HG03342 (cell line): ENCODE results near the gene IL1RAP.
"Not testable (repeated sequence)": the region's sequence is repeated elsewhere in the genome, so short reads cannot be mapped to it uniquely, and the experiment has no call there.

Source experiments
- ATAC-seq: cut with Tn5 transposase; IDR thresholded peaks from one replicate; pipeline ENCODE4 v1.9.1; 2021; ENCODE audit warnings: mild to moderate bottlenecking, moderate library complexity; ENCODE audit not compliant: unreplicated experiment

IL1RAP gene

GRCh38 chr3:190642016-190642415 is 128.1 kb downstream of the IL1RAP start:
- no peak for ATAC-seq

GRCh38 chr3:190644035-190644434 is 130.2 kb downstream of the IL1RAP start:
- no peak for ATAC-seq

GRCh38 chr3:190644766-190645165 is 130.9 kb downstream of the IL1RAP start:
- no peak for ATAC-seq

- ATAC-seq = no peak
Measured at GRCh38 chr3:190645932-190646460, 132.1 kb downstream of the IL1RAP start.

GRCh38 chr3:190646996-190647395 is 133.1 kb downstream of the IL1RAP start:
- no peak for ATAC-seq

GRCh38 chr3:190655933-190656332 is 142.0 kb downstream of the IL1RAP start:
- no peak for ATAC-seq

- ATAC-seq = no peak
Measured at GRCh38 chr3:190658106-190658505, 144.2 kb downstream of the IL1RAP start.

- ATAC-seq = no peak
Measured at GRCh38 chr3:190666821-190667220, 152.9 kb downstream of the IL1RAP start.

- ATAC-seq = no peak
Measured at GRCh38 chr3:190671658-190672057, 157.8 kb downstream of the IL1RAP start.

GRCh38 chr3:190673148-190673547 is 159.3 kb downstream of the IL1RAP start:
- no peak for ATAC-seq

GRCh38 chr3:190676481-190676880 is 162.6 kb downstream of the IL1RAP start:
- ATAC-seq = no peak

GRCh38 chr3:190677001-190677400 is 163.1 kb downstream of the IL1RAP start:
- ATAC-seq = no peak

GRCh38 chr3:190677868-190678267 is 164.0 kb downstream of the IL1RAP start:
- ATAC-seq = not testable (repeated sequence)

- ATAC-seq = no peak
Measured at GRCh38 chr3:190680691-190681090, 166.8 kb downstream of the IL1RAP start.

GRCh38 chr3:190684776-190685175 is 170.9 kb downstream of the IL1RAP start:
- no peak for ATAC-seq

- no peak for ATAC-seq
Measured at GRCh38 chr3:190686011-190686410, 172.1 kb downstream of the IL1RAP start.

- no peak for ATAC-seq
Measured at GRCh38 chr3:190690246-190690645, 176.4 kb downstream of the IL1RAP start.

- ATAC-seq = no peak
Measured at GRCh38 chr3:190692256-190692655, 178.4 kb downstream of the IL1RAP start.

- ATAC-seq = no peak
Measured at GRCh38 chr3:190694335-190695001, 180.6 kb downstream of the IL1RAP start.

GRCh38 chr3:190695225-190695624 is 181.3 kb downstream of the IL1RAP start:
- no peak for ATAC-seq

- no peak for ATAC-seq
Measured at GRCh38 chr3:190695994-190696393, 182.1 kb downstream of the IL1RAP start.

GRCh38 chr3:190696777-190697501 is 183.1 kb downstream of the IL1RAP start:
- no peak for ATAC-seq
